OCI-M2 (cell line): ENCODE data around the gene PGLYRP4.
"Not testable (repeated sequence)": the region's sequence is repeated elsewhere in the genome, so short reads cannot be mapped to it uniquely, and the experiment has no call there.

Experiments used
- DNase-seq: peaks from one replicate; lab custom pipeline; 2025; ENCODE audit not compliant: unreplicated experiment; lab: John Stamatoyannopoulos, UW

PGLYRP4 gene

GRCh38 chr1:153341431-153341934 is 7.2 kb downstream of the PGLYRP4 start:
- no peak for DNase-seq

GRCh38 chr1:153340356-153340755 is 8.3 kb downstream of the PGLYRP4 start:
- no peak for DNase-seq

GRCh38 chr1:153339802-153340201 is 8.8 kb downstream of the PGLYRP4 start:
- no peak for DNase-seq

GRCh38 chr1:153337980-153338853 is 10.4 kb downstream of the PGLYRP4 start:
- no peak for DNase-seq

- no peak for DNase-seq
Observed at GRCh38 chr1:153336650-153337049, 12.0 kb downstream of the PGLYRP4 start.

- DNase-seq: no peak
Observed at GRCh38 chr1:153333902-153334301, 14.7 kb downstream of the PGLYRP4 start.

- DNase-seq: no peak
Observed at GRCh38 chr1:153324912-153325311, 23.7 kb downstream of the PGLYRP4 start.

- no peak for DNase-seq
Observed at GRCh38 chr1:153322568-153322967, 26.1 kb downstream of the PGLYRP4 start.

- DNase-seq: not testable (repeated sequence)
Observed at GRCh38 chr1:153318145-153318544, 30.5 kb downstream of the PGLYRP4 start.

- DNase-seq: not testable (repeated sequence)
Observed at GRCh38 chr1:153316013-153316412, 32.6 kb downstream of the PGLYRP4 start.

- DNase-seq: not testable (repeated sequence)
Observed at GRCh38 chr1:153314388-153314787, 34.3 kb downstream of the PGLYRP4 start.

GRCh38 chr1:153313288-153313687 is 35.4 kb downstream of the PGLYRP4 start:
- no peak for DNase-seq

- DNase-seq: no peak
Observed at GRCh38 chr1:153312570-153313186, 36.0 kb downstream of the PGLYRP4 start, which contains the start of gene PGLYRP3. Gene PGLYRP3 (minus strand): TSS chr1:153312952. CDS start chr1:153310665, 2,287 bp downstream.

GRCh38 chr1:153310526-153310925 is 38.1 kb downstream of the PGLYRP4 start:
- DNase-seq: no peak

- DNase-seq: no peak
Observed at GRCh38 chr1:153309441-153309840, 39.2 kb downstream of the PGLYRP4 start.

GRCh38 chr1:153308540-153308939 is 40.1 kb downstream of the PGLYRP4 start:
- no peak for DNase-seq

GRCh38 chr1:153307221-153307600 is 41.4 kb downstream of the PGLYRP4 start:
- no peak for DNase-seq

GRCh38 chr1:153306303-153307220 is 42.1 kb downstream of the PGLYRP4 start:
- no peak for DNase-seq

- no peak for DNase-seq
Observed at GRCh38 chr1:153305682-153306081, 43.0 kb downstream of the PGLYRP4 start.

- DNase-seq: no peak
Observed at GRCh38 chr1:153302308-153302707, 46.3 kb downstream of the PGLYRP4 start.

GRCh38 chr1:153293851-153294250 is 54.8 kb downstream of the PGLYRP4 start:
- DNase-seq: no peak
